HG03354 (cell line): Measurements from ENCODE around the gene RPS6KC1.
"Not testable (repeated sequence)": the region's sequence is repeated elsewhere in the genome, so short reads cannot be mapped to it uniquely, and the experiment has no call there.

ENCODE experiments used
- ATAC-seq: cut with Tn5 transposase; IDR thresholded peaks from one replicate; pipeline ENCODE4 v1.9.1; 2021; ENCODE audit warnings: mild to moderate bottlenecking; ENCODE audit not compliant: unreplicated experiment, poor library complexity, severe bottlenecking

The RPS6KC1 gene

GRCh38 chr1:213054733-213055591 is 3.9 kb downstream of the RPS6KC1 start:
- ATAC-seq, result no peak

GRCh38 chr1:213055767-213056166 is 4.7 kb downstream of the RPS6KC1 start:
- ATAC-seq, result no peak

- no peak for ATAC-seq
These were observed 6.4 kb downstream of the RPS6KC1 start for GRCh38 chr1:213057264-213058059.

- ATAC-seq, result no peak
These were observed 9.8 kb downstream of the RPS6KC1 start for GRCh38 chr1:213060836-213061235.

GRCh38 chr1:213061263-213061662 is 10.2 kb downstream of the RPS6KC1 start:
- no peak for ATAC-seq

- ATAC-seq, result no peak
These were observed 14.8 kb downstream of the RPS6KC1 start for GRCh38 chr1:213065800-213066199.

- no peak for ATAC-seq
These were observed 15.3 kb downstream of the RPS6KC1 start for GRCh38 chr1:213066363-213066762.

- no peak for ATAC-seq
These were observed 16.3 kb downstream of the RPS6KC1 start for GRCh38 chr1:213067352-213067751.

GRCh38 chr1:213070406-213070805 is 19.4 kb downstream of the RPS6KC1 start:
- peak; percentile 98 for ATAC-seq

GRCh38 chr1:213075725-213076124 is 24.7 kb downstream of the RPS6KC1 start:
- peak; percentile 91 for ATAC-seq

GRCh38 chr1:213082420-213083111 is 31.5 kb downstream of the RPS6KC1 start:
- ATAC-seq, result no peak

- no peak for ATAC-seq
These were observed 32.0 kb downstream of the RPS6KC1 start for GRCh38 chr1:213083112-213083445.

GRCh38 chr1:213087911-213088310 is 36.9 kb downstream of the RPS6KC1 start:
- no peak for ATAC-seq

GRCh38 chr1:213089924-213090677 is 39.1 kb downstream of the RPS6KC1 start:
- ATAC-seq, result no peak

- no peak for ATAC-seq
These were observed 43.4 kb downstream of the RPS6KC1 start for GRCh38 chr1:213094446-213094845.

GRCh38 chr1:213095467-213095866 is 44.4 kb downstream of the RPS6KC1 start:
- ATAC-seq, result no peak

- no peak for ATAC-seq
These were observed 48.8 kb downstream of the RPS6KC1 start for GRCh38 chr1:213099682-213100399.

- ATAC-seq, result not testable (repeated sequence)
These were observed 49.5 kb downstream of the RPS6KC1 start for GRCh38 chr1:213100565-213100964.
